Esophagus squamous epithelium (tissue), 5 donors: ENCODE data around the gene MAP2K5. TPM values are rescaled to one million over a fixed set of nuclear protein-coding genes. Genes with fewer than 3 reads are reported as not detected.

ENCODE experiments used
- DNase-seq: peaks from one replicate; lab custom pipeline; 2025; lab: John Stamatoyannopoulos, UW
- H3K27ac ChIP-seq, 4 donors: fragments of 200-600 bp; sonication (generic); one replicate each; pipeline ENCODE4 v1.5.1; 2016 to 2019; ENCODE audit warnings: mild to moderate bottlenecking in 1 of 4
- H3K27me3 ChIP-seq, 4 donors: fragments of 200-600 bp; sonication (generic); 1 replicate in 3 of 4; 2 replicates in 1 of 4; pipeline versions ENCODE4 v1.5.1 to v1.6.0; 2017 to 2021; ENCODE audit warnings: antibody characterized with exemption in 1 of 4
- H3K36me3 ChIP-seq, 3 donors: fragments of 200-600 bp; sonication (generic); one replicate each; pipeline ENCODE4 v1.5.1; 2016 to 2019
- H3K4me1 ChIP-seq, 3 donors: fragments of 200-600 bp; sonication (generic); one replicate each; pipeline ENCODE4 v1.5.1; 2017 to 2019
- H3K4me3 ChIP-seq, 4 donors: fragments of 200-600 bp; sonication (generic); 1 replicate in 3 of 4; 2 replicates in 1 of 4; pipeline ENCODE4 v1.5.1; 2016 to 2019; ENCODE audit warnings: mild to moderate bottlenecking in 2 of 4, moderate library complexity in 1 of 4
- H3K9me3 ChIP-seq, 3 donors: fragments of 200-600 bp; sonication (generic); one replicate each; pipeline ENCODE4 v1.5.1; 2016 to 2019
- POLR2A ChIP-seq, 4 donors: fragments of 450-650 bp; IDR thresholded peaks; one replicate each; pipeline ENCODE4 v1.6.1; 2017; ENCODE audit warnings: antibody characterized with exemption in 4 of 4, mild to moderate bottlenecking in 4 of 4, moderate library complexity in 3 of 4
- WGBS, 2 donors: methylation state at CpG; one replicate each; pipeline ENCODE4 v1.1.5; 2018; 5-methylcytosine and 5-hydroxymethylcytosine counted together
- intact Hi-C: fragments of 100-400 bp; cut with DNase I; formaldehyde crosslinking; loops from one replicate; pipeline ENCODE4 v1.15.0; 2022
- total RNA-seq, 4 donors: library from RNA; depleted of rRNA; stranded (reverse); fragments of >200 nt; gene quantifications; one replicate each; pipeline ENCODE4 v1.1.0, GENCODE V29; 2016
- TF ChIP-seq, protein P1 (sequence below), 6 experiments: fragments of 450-650 bp in 4 of 6; fragments of 200-600 bp in 2 of 6; sonication (generic) in 2 of 6; IDR thresholded peaks; one replicate each; pipeline ENCODE4 v1.5.1; 2016 to 2019; ENCODE audit warnings: antibody characterized with exemption in 6 of 6, mild to moderate bottlenecking in 4 of 6, moderate library complexity in 4 of 6
- donor health status: DM: yes; HTN: yes; CAD: no.

MAP2K5 gene
- total RNA-seq, 4 donors from 2014 or later: 5.8 to 8.0 (median 7.0) TPM

DNA sequence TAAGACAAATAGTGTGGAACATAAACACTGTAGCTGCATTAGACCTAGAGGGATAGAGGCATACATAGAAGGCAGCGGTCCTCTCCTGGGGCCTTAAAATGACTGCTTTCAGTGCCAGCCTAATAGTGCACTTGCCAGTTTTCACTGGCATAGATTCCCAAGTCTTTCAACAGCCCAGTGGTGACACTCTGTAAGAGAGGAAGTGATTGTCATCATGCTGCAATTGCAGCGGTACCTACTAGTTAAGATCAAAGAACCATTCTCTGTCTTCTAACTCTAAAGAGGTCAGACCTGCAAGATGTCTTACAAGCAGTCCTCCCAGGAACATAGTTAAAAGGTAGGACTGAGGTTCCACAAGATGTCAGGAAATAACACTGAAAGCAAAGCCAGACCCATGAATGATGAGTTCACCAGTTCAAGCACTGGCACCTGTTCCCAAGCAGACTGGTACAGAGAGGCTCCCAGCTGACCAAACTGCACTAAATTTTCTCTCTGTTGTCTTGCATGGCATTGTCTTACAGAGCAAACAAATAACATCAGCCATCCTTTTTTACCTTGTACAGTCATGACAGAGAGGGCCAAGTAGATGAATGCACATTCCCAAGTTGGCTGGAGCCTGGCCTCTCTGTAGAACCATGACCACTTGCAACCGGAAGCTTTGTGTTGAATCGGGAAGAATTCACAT lies 182.3 kb downstream of the MAP2K5 start:
- TF ChIP-seq, protein P1, sequence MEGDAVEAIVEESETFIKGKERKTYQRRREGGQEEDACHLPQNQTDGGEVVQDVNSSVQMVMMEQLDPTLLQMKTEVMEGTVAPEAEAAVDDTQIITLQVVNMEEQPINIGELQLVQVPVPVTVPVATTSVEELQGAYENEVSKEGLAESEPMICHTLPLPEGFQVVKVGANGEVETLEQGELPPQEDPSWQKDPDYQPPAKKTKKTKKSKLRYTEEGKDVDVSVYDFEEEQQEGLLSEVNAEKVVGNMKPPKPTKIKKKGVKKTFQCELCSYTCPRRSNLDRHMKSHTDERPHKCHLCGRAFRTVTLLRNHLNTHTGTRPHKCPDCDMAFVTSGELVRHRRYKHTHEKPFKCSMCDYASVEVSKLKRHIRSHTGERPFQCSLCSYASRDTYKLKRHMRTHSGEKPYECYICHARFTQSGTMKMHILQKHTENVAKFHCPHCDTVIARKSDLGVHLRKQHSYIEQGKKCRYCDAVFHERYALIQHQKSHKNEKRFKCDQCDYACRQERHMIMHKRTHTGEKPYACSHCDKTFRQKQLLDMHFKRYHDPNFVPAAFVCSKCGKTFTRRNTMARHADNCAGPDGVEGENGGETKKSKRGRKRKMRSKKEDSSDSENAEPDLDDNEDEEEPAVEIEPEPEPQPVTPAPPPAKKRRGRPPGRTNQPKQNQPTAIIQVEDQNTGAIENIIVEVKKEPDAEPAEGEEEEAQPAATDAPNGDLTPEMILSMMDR (IDR thresholded peaks at IDR 0.05): no peak
- TF ChIP-seq POLR2A (IDR thresholded peaks at IDR 0.05): no peak
- no peak for DNase-seq
- Histone ChIP-seq H3K27me3 (no peaks in the 10 kb centered on the region), H3K9me3 (no peaks in the 10 kb centered on the region), H3K4me1 (no peaks in the 10 kb centered on the region), H3K4me3 (no peak overlapping the region), H3K36me3 (no peaks in the 10 kb centered on the region), H3K27ac (no peak overlapping the region)
- 95 to 98% methylated on average over 4 of the region's 4 CpGs for WGBS, 2 donors
- intact Hi-C loops: no loop called here

DNA sequence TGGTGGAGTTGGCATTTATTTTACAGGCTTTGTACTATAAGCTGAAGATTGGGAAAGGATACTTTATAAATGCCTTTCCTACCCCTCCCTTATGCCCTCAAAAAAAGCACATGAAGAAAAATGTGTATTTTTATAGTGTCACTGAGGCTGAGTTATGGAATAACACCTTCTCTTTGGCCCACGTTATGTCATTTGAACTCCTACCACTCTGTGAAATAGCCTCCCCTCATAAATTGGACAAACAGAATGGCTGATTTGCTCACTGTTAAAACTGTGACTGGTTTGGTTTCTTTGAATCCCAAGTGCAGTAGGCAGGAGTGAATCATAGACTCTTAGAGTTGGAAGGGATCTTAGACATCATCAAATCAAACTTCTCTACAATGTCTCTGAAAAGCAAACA lies 187.6 kb downstream of the MAP2K5 start:
- 86 to 90% methylated on average over 1 of the region's 1 CpG for WGBS, 2 donors

GRCh38 chr15:67731112-67731721 lies 188.7 kb downstream of the MAP2K5 start:
- Histone ChIP-seq H3K27me3 (no peaks in the 10 kb centered on the region), H3K27ac (no peak overlapping the region), H3K36me3 (no peaks in the 10 kb centered on the region), H3K4me1 (peaks cover 6 to 21% (median 9%) of the 10 kb centered on the region in 3 donors), H3K9me3 (no peaks in the 10 kb centered on the region), H3K4me3 (no peak overlapping the region)
- no peak for TF ChIP-seq POLR2A (IDR thresholded peaks at IDR 0.05)
- TF ChIP-seq, protein P1 (IDR thresholded peaks at IDR 0.05): peak in 1 of 6 experiments; percentile 15
- intact Hi-C loops: no loop called here
- no peak for DNase-seq
- WGBS, 2 donors: 36 to 46% methylated on average over 2 of the region's 2 CpGs

More for the DNA sequence above, 187.6 kb downstream of the MAP2K5 start:
- H3K4me3 ChIP-seq: no peak overlapping the region
- intact Hi-C loops: no loop called here
- H3K36me3 ChIP-seq: no peaks in the 10 kb centered on the region
- peaks cover 6 to 21% (median 9%) of the 10 kb centered on the region in 3 donors for H3K4me1 ChIP-seq
- no peak for DNase-seq
- TF ChIP-seq, protein P1 (IDR thresholded peaks at IDR 0.05): no peak
- TF ChIP-seq POLR2A (IDR thresholded peaks at IDR 0.05): no peak
- H3K27me3 ChIP-seq: no peaks in the 10 kb centered on the region
- H3K27ac ChIP-seq: no peak overlapping the region
- no peaks in the 10 kb centered on the region for H3K9me3 ChIP-seq

DNA sequence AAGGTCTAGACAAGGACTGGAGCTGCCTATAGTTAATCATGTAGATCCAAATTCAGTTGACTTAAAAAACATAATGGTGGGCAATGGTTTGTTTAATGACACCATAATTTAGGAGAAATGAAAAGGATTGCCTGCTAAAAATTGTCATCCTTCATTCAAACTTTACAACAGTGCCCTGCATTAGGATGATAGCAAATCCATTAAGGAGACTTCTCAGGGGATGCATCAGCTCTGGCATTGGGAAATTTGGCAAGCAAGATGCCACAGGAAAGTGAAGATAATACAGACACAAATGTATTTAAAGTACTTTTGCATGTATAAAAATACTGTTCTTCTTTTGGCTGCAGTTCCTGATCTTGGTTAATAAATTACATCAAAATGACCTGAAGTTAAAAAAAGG lies 189.7 kb downstream of the MAP2K5 start:
- Histone ChIP-seq H3K9me3 (no peaks in the 10 kb centered on the region), H3K36me3 (no peaks in the 10 kb centered on the region), H3K27me3 (no peaks in the 10 kb centered on the region), H3K4me1 (peaks cover 6 to 21% (median 9%) of the 10 kb centered on the region in 3 donors), H3K27ac (no peak overlapping the region), H3K4me3 (no peak overlapping the region)
- no peak for TF ChIP-seq POLR2A (IDR thresholded peaks at IDR 0.05)
- TF ChIP-seq, protein P1 (IDR thresholded peaks at IDR 0.05): no peak
- DNase-seq: no peak
- intact Hi-C loops: no loop called here

DNA sequence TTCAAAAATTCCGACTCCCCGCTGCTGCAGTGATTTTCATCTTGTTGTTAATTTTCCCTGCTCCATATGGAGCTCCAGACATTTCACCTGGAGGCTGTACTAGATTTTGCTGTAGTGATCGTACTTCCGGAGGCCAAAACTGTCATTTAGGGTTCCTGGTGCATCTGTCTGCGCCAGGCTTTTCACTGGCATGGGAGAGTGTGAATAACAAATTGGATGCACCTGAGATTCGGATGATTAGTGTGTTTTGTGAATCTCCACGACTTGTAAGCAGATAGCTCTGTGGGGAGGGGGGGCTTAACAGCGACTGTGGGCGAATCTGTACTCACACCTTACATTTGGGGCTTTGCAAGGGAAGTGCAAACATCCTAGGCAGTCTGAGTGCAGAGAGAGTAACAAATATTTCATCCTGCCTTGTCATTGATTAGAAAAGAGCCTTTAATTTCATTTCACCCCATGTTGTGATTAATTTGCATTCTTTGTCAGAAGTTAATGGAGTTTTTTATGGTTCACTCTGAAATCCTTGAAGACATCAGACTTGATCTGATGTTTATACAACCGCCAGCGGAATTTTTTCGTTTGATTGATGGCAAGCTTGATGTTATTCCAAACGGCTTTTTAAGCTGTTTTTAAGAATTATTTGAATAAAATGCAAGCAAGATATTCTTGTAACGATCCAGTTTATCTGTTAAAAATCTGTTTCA lies 190.3 kb downstream of the MAP2K5 start:
- H3K9me3 ChIP-seq: no peaks in the 10 kb centered on the region
- no peak overlapping the region for H3K4me3 ChIP-seq
- TF ChIP-seq POLR2A (IDR thresholded peaks at IDR 0.05): no peak
- TF ChIP-seq, protein P1 (IDR thresholded peaks at IDR 0.05): no peak
- intact Hi-C loops: no loop called here
- no peak for DNase-seq
- WGBS, 2 donors: 85 to 92% methylated on average over 14 of the region's 14 CpGs
- H3K27ac ChIP-seq: no peak overlapping the region
- H3K36me3 ChIP-seq: no peaks in the 10 kb centered on the region
- peaks cover 6 to 21% (median 9%) of the 10 kb centered on the region in 3 donors for H3K4me1 ChIP-seq
- no peaks in the 10 kb centered on the region for H3K27me3 ChIP-seq
